ENCODE results near the gene GNAI3. TPM values are rescaled to one million over a fixed set of nuclear protein-coding genes. Genes with fewer than 3 reads are reported as not detected.

The GNAI3 gene
- total and polyA plus RNA-seq, 2 of the 13 experiments (the other 11 are each of a cell fraction or from before 2014, with no cell fraction given): 4.3 to 9.0 TPM

- TF ChIP-seq ZNF564 (CRISPR knock-in tag; IDR thresholded peaks at IDR 0.05) (no peak), POLR2A (IDR thresholded peaks at IDR 0.05; ENCODE audit: insufficient read depth in 1 of 2, low read depth in 2 of 2, low read length in 2 of 2) (0 out of 4 replicates have a peak, but pooled peaks of 1 of the 2 experiments have one; percentile 15), IKZF4 (CRISPR knock-in tag; IDR thresholded peaks at IDR 0.05; ENCODE audit: borderline replicate concordance, low read depth, not compliant biosample characterization) (no peak), ZC3H13 (CRISPR knock-in tag; IDR thresholded peaks at IDR 0.05) (no peak), SAP130 (CRISPR knock-in tag; IDR thresholded peaks at IDR 0.05; ENCODE audit: low read depth) (peak; percentile 92), ZMAT3 (CRISPR knock-in tag; conservative IDR thresholded peaks at IDR 0.05) (no peak), RBFOX2 (IDR thresholded peaks at IDR 0.05; ENCODE audit: low read depth, low read length) (peak; percentile 65), RBM22 (optimal IDR thresholded peaks at IDR 0.05; ENCODE audit: low read length) (peak; percentile 75), ZNF17 (CRISPR knock-in tag; IDR thresholded peaks at IDR 0.05) (no peak), GABPB1 (CRISPR knock-in tag; IDR thresholded peaks at IDR 0.05) (peak; percentile 85), TP53 (CRISPR knock-in tag; conservative IDR thresholded peaks at IDR 0.05) (no peak), ZKSCAN1 (IDR thresholded peaks at IDR 0.05; ENCODE audit: low read length) (no peak), ATF3 (CRISPR knock-in tag; IDR thresholded peaks at IDR 0.05) (no peak), ZNF770 (CRISPR knock-in tag; IDR thresholded peaks at IDR 0.05) (no peak), ARID5B (CRISPR knock-in tag; IDR thresholded peaks at IDR 0.05) (peak; percentile 35; the same call in 1 of the 2 replicates)
- TF ChIP-seq, protein P1, sequence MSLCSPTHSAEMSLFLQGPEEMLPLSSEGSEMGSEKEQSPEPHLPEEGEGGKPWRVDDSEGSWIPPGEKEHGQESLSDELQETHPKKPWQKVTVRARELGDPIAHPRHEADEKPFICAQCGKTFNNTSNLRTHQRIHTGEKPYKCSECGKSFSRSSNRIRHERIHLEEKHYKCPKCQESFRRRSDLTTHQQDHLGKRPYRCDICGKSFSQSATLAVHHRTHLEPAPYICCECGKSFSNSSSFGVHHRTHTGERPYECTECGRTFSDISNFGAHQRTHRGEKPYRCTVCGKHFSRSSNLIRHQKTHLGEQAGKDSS (CRISPR knock-in tag; IDR thresholded peaks at IDR 0.05; ENCODE audit: borderline replicate concordance, low read depth): 0 out of 2 replicates have a peak, but pooled peaks have one; percentile 47
- TF ChIP-seq, protein P2, sequence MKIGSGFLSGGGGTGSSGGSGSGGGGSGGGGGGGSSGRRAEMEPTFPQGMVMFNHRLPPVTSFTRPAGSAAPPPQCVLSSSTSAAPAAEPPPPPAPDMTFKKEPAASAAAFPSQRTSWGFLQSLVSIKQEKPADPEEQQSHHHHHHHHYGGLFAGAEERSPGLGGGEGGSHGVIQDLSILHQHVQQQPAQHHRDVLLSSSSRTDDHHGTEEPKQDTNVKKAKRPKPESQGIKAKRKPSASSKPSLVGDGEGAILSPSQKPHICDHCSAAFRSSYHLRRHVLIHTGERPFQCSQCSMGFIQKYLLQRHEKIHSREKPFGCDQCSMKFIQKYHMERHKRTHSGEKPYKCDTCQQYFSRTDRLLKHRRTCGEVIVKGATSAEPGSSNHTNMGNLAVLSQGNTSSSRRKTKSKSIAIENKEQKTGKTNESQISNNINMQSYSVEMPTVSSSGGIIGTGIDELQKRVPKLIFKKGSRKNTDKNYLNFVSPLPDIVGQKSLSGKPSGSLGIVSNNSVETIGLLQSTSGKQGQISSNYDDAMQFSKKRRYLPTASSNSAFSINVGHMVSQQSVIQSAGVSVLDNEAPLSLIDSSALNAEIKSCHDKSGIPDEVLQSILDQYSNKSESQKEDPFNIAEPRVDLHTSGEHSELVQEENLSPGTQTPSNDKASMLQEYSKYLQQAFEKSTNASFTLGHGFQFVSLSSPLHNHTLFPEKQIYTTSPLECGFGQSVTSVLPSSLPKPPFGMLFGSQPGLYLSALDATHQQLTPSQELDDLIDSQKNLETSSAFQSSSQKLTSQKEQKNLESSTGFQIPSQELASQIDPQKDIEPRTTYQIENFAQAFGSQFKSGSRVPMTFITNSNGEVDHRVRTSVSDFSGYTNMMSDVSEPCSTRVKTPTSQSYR (CRISPR knock-in tag; IDR thresholded peaks at IDR 0.05; ENCODE audit: borderline replicate concordance): peak; percentile 64; the same call in 1 of the 2 replicates
These were observed 72.4 kb downstream of the GNAI3 start (continued) for GRCh38 chr1:109620841-109621286.
